GM12874 (cell line): ENCODE measurements around the gene SCAMP5.

Experiments
- TF ChIP-seq, protein P1 (sequence below): IDR thresholded peaks from 2 replicates; pipeline ENCODE4 v1.5.1; 2011; ENCODE audit warnings: low read depth, mild to moderate bottlenecking, control low read depth, low read length, moderate library complexity; ENCODE audit not compliant: insufficient read depth

SCAMP5 gene

DNA sequence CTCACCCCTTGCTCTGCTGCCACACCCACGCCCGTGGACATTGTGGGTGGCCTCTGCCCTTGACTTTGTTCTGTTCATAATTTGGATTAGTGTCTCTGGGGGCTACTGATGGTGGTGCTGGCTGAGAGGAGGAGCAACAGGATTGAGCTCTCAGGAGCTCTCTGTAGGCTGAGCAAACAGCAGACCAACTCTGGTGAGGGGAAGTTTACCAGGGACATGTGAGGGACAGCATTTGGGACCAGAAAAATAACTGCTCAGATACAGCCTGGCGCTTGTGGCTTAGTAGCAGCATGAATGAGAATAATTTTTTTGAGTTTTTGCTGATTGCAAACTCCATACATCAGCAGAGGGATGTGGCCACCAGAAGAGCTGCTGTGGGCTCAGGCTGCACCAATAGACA is 42.9 kb downstream of the SCAMP5 start:
- TF ChIP-seq, protein P1, sequence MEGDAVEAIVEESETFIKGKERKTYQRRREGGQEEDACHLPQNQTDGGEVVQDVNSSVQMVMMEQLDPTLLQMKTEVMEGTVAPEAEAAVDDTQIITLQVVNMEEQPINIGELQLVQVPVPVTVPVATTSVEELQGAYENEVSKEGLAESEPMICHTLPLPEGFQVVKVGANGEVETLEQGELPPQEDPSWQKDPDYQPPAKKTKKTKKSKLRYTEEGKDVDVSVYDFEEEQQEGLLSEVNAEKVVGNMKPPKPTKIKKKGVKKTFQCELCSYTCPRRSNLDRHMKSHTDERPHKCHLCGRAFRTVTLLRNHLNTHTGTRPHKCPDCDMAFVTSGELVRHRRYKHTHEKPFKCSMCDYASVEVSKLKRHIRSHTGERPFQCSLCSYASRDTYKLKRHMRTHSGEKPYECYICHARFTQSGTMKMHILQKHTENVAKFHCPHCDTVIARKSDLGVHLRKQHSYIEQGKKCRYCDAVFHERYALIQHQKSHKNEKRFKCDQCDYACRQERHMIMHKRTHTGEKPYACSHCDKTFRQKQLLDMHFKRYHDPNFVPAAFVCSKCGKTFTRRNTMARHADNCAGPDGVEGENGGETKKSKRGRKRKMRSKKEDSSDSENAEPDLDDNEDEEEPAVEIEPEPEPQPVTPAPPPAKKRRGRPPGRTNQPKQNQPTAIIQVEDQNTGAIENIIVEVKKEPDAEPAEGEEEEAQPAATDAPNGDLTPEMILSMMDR = no peak

GRCh38 chr15:75042730-75043508 is 47.6 kb downstream of the SCAMP5 start:
- TF ChIP-seq, protein P1 = peak; percentile 84

GRCh38 chr15:75043509-75044257 is 48.3 kb downstream of the SCAMP5 start:
- TF ChIP-seq, protein P1 = peak; percentile 45; the same call in 1 of the 2 replicates

DNA sequence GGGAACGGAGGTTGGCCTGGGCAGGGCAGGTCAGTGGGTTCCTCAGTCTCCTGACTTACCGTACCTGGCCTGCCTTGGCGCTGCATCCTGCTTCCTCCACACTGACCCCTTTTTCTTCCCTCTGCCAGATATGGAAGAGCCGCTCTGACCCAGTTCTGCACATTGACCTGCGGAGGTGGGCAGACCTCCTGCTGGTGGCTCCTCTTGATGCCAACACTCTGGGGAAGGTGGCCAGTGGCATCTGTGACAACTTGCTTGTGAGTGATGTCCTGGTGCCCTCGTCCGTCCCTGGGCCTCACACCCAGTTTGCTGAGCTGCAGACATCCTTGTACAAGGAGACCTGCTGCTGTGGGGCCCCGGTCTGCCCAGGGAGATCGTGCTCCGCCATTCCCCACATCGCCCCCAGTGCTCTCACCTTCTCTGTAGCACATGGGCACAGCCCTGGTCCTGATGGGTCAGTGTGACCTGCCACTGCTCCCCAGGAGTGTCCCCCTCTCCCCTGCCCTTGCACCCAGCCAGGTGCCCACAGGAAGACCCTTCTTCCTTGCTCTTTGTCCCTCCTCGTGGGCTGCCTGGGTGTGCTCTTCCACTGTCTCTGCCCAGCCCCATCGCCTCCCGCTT is 49.0 kb downstream of the SCAMP5 start:
- TF ChIP-seq, protein P1 = no peak

- TF ChIP-seq, protein P1 = no peak
These were observed 50.1 kb downstream of the SCAMP5 start for GRCh38 chr15:75045332-75046015.

DNA sequence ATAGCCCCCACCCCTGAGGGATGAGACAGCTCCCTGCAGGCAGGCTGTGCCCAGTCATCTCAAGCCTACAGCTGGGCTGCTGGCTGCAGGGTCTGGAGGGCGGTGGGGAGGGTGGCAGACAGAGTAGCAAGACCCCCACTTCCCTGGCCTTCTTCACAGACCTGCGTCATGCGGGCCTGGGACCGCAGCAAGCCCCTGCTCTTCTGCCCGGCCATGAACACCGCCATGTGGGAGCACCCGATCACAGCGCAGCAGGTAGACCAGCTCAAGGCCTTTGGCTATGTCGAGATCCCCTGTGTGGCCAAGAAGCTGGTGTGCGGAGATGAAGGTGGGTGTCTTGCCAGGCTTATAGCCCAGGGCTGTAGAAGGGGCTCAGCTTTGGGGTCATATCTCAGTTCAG is 53.0 kb downstream of the SCAMP5 start:
- TF ChIP-seq, protein P1 = no peak

DNA sequence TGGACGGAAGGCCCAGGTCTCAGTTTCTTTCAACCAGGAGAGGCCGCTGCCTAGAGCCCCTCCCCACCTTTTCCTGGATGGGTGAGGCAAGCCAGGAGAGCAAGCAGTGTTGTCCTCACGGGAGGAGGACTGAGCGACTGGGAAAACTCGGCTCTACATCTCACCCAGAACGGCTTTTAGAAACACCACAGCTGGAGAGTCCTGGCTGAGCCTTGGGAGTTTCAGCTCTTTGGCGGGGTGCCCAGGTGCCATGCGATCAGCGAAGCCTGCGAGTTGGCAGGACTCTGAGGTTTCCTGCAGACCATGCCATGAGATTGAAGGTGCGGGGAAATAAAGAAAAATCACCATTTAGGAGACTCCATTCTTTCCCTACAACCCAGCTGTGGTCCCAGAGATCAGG is 54.0 kb downstream of the SCAMP5 start:
- TF ChIP-seq, protein P1 = no peak
